ENCODE measurements around the gene KASH5. TPM values are rescaled to one million over a fixed set of nuclear protein-coding genes. Genes with fewer than 3 reads are reported as not detected.

The KASH5 gene
- total RNA-seq, 1 experiment from 2014 or later = not detected

DNA sequence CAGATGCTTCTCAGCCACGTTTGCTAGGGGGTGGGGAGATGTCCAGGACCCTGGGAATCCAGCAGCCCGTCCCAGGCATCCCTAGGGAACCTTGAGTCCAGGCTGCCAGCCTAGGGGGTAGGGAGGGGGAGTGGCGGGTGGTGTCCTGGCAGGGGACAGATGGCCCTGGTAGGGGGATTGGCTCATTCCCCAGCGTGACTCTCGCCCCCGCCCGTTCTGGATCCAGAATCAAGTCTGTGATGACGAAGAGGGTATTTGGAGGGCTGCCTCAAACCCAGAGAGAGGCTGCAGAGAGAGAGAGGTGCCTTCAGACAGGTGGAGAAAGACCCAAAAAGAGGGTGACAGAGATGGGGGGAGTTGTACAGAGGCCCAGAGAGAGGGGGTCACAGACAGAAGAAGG, 49.2 kb downstream of the KASH5 start:
- Histone ChIP-seq H3K4me1 (ENCODE audit: insufficient read depth, low read length) (no peaks in the 10 kb centered on the region), H2AFZ (ENCODE audit: low read length) (no peak overlapping the region), H3K9ac (ENCODE audit: low read length) (no peak overlapping the region), H4K20me1 (ENCODE audit: low read length) (no peaks in the 10 kb centered on the region), H3K27me3 (ENCODE audit: low read length) (peaks cover 58% of the 10 kb centered on the region), H3F3A (ENCODE audit: low read length, unreplicated experiment) (no peaks in the 10 kb centered on the region), H3K4me2 (ENCODE audit: low read length) (no peak overlapping the region), H3K27ac (ENCODE audit: low read length) (no peak overlapping the region), H3K9me3 (ENCODE audit: low read length) (no peaks in the 10 kb centered on the region), H3K9me2 (replicated peaks; ENCODE audit: low read length) (no peaks in the 10 kb centered on the region), H3K36me3 (ENCODE audit: low read depth, low read length) (no peaks in the 10 kb centered on the region), H3K79me2 (ENCODE audit: low read length) (no peaks in the 10 kb centered on the region), H3K4me3 (ENCODE audit: low read length) (no peak overlapping the region)
- ATAC-seq (no peak), DNase-seq (no peak)
- no TSS peak for BruUV-seq (replicated peaks)
- intact Hi-C loops (cut with micrococcal nuclease) = no loop called here
- CTCF ChIA-PET = no interaction called here
- POLR2A ChIA-PET (ENCODE audit: unreplicated experiment) = no interaction called here
- TF ChIP-seq EZH2phosphoT487 (IDR thresholded peaks at IDR 0.05; ENCODE audit: borderline replicate concordance, low read length) (no peak), EZH2 (IDR thresholded peaks at IDR 0.05; ENCODE audit: low read length, unreplicated experiment) (no peak)
- TF ChIP-seq, protein P1, sequence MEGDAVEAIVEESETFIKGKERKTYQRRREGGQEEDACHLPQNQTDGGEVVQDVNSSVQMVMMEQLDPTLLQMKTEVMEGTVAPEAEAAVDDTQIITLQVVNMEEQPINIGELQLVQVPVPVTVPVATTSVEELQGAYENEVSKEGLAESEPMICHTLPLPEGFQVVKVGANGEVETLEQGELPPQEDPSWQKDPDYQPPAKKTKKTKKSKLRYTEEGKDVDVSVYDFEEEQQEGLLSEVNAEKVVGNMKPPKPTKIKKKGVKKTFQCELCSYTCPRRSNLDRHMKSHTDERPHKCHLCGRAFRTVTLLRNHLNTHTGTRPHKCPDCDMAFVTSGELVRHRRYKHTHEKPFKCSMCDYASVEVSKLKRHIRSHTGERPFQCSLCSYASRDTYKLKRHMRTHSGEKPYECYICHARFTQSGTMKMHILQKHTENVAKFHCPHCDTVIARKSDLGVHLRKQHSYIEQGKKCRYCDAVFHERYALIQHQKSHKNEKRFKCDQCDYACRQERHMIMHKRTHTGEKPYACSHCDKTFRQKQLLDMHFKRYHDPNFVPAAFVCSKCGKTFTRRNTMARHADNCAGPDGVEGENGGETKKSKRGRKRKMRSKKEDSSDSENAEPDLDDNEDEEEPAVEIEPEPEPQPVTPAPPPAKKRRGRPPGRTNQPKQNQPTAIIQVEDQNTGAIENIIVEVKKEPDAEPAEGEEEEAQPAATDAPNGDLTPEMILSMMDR (conservative IDR thresholded peaks at IDR 0.05; ENCODE audit: low read depth, low read length) = no peak

DNA sequence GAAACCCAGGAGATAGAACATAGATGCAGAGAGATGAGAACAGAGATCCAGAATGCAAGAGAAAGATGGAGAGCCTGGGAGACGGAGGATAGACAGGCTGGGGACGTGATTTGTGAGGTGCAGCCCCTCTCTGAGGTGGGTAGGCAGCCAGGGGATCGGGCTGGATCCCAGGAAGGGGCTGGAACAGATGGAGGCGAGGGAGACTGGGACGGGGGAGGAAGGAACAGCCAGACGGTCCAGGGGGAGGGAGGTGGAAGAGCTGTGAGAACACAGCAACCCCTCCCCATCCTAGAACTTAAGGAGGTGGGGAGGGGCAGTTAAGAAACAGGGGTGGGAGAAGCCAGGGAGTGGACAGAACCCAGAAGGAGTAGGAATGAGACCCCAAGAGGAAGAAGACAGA, 50.2 kb downstream of the KASH5 start:
- POLR2A ChIA-PET (ENCODE audit: unreplicated experiment) = no interaction called here
- Histone ChIP-seq H3K9me3 (ENCODE audit: low read length) (no peaks in the 10 kb centered on the region), H3K27me3 (ENCODE audit: low read length) (peaks cover 60% of the 10 kb centered on the region), H3K9me2 (replicated peaks; ENCODE audit: low read length) (no peaks in the 10 kb centered on the region), H3K79me2 (ENCODE audit: low read length) (no peaks in the 10 kb centered on the region), H3K9ac (ENCODE audit: low read length) (no peak overlapping the region), H3K4me2 (ENCODE audit: low read length) (no peak overlapping the region), H3F3A (ENCODE audit: low read length, unreplicated experiment) (no peaks in the 10 kb centered on the region), H3K4me3 (ENCODE audit: low read length) (no peak overlapping the region), H3K4me1 (ENCODE audit: insufficient read depth, low read length) (no peaks in the 10 kb centered on the region), H3K27ac (ENCODE audit: low read length) (no peak overlapping the region), H4K20me1 (ENCODE audit: low read length) (no peaks in the 10 kb centered on the region), H2AFZ (ENCODE audit: low read length) (no peak overlapping the region), H3K36me3 (ENCODE audit: low read depth, low read length) (no peaks in the 10 kb centered on the region)
- DNase-seq (no peak), ATAC-seq (no peak)
- no TSS peak for BruUV-seq (replicated peaks)
- intact Hi-C loops (cut with micrococcal nuclease) = no loop called here
- TF ChIP-seq, protein P1 (conservative IDR thresholded peaks at IDR 0.05; ENCODE audit: low read depth, low read length) = no peak
- no peak for TF ChIP-seq EZH2 (IDR thresholded peaks at IDR 0.05; ENCODE audit: low read length, unreplicated experiment)
- no peak for TF ChIP-seq EZH2phosphoT487 (IDR thresholded peaks at IDR 0.05; ENCODE audit: borderline replicate concordance, low read length)
- CTCF ChIA-PET = no interaction called here

DNA sequence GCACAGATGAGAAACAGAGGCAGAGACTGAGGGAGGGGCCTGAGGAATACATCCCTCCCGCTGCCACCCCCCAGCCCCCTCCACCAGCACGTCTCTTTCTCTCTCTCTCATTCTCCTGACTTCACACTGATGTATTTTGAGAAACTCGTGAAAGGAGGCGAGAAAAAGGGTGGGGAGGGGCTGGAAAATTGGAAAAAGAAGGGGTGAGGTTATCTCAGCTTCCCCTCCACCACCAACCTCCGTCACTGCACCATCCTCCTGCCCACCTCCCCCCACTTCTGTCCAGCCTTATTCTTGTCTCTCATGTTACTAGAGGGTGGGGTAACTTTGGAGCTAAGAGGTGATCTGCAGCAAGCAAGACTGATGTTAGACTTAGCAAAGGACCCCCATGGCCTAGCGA, 51.8 kb downstream of the KASH5 start:
- H3K36me3 ChIP-seq (ENCODE audit: low read depth, low read length) = no peaks in the 10 kb centered on the region
- POLR2A ChIA-PET (ENCODE audit: unreplicated experiment) = no interaction called here
- no peaks in the 10 kb centered on the region for H3K4me1 ChIP-seq (ENCODE audit: insufficient read depth, low read length)
- no peak overlapping the region for H3K4me2 ChIP-seq (ENCODE audit: low read length)
- CTCF ChIA-PET = no interaction called here
- peaks cover 60% of the 10 kb centered on the region for H3K27me3 ChIP-seq (ENCODE audit: low read length)
- TF ChIP-seq, protein P1 (conservative IDR thresholded peaks at IDR 0.05; ENCODE audit: low read depth, low read length) = no peak
- no peak overlapping the region for H3K27ac ChIP-seq (ENCODE audit: low read length)
- H3K9ac ChIP-seq (ENCODE audit: low read length) = no peak overlapping the region
- H3K9me3 ChIP-seq (ENCODE audit: low read length) = no peaks in the 10 kb centered on the region
- intact Hi-C loops (cut with micrococcal nuclease) = no loop called here
- no peaks in the 10 kb centered on the region for H3K9me2 ChIP-seq (replicated peaks; ENCODE audit: low read length)
- no peak overlapping the region for H3K4me3 ChIP-seq (ENCODE audit: low read length)
- no peaks in the 10 kb centered on the region for H3K79me2 ChIP-seq (ENCODE audit: low read length)
- H3F3A ChIP-seq (ENCODE audit: low read length, unreplicated experiment) = no peaks in the 10 kb centered on the region
- no peaks in the 10 kb centered on the region for H4K20me1 ChIP-seq (ENCODE audit: low read length)
- ATAC-seq (no peak), DNase-seq (no peak)
- H2AFZ ChIP-seq (ENCODE audit: low read length) = no peak overlapping the region
- no TSS peak for BruUV-seq (replicated peaks)

Data from PC-3 (cell line).